Activated CD4-positive, alpha-beta T cell treated with anti-CD3 and anti-CD28 coated beads for 36 hours (primary cell): ENCODE data around the gene PLXDC2. TPM values are rescaled to one million over a fixed set of nuclear protein-coding genes. Genes with fewer than 3 reads are reported as not detected.

Source experiments
- ATAC-seq: fragments of 200-7000 bp; cut with Tn5 transposase; one replicate; pipeline ENCODE4 v1.10.0; 2021; ENCODE audit warnings: mild to moderate bottlenecking, moderate library complexity
- CTCF ChIA-PET: fragments of 350-600 bp; sonication (Branson Sonifier 250); formaldehyde crosslinking; loops from one replicate; lab custom pipeline; 2021; ENCODE audit warnings: antibody characterized with exemption; lab: Charles Lee
- POLR2A ChIA-PET: fragments of 350-600 bp; sonication (Branson Sonifier 250); formaldehyde crosslinking; loops from one replicate; lab custom pipeline; 2021; ENCODE audit warnings: antibody characterized with exemption, inconsistent platforms; lab: Charles Lee
- DNase-seq: peaks from one replicate; pipeline ENCODE4 v3.0.0-alpha.2; 2020
- H3K27ac Mint-ChIP-seq: one replicate; pipeline ENCODE4 v1.8.0; 2021; ENCODE audit warnings: mixed read lengths
- H3K27me3 Mint-ChIP-seq: one replicate; pipeline ENCODE4 v1.8.0; 2021; ENCODE audit warnings: mixed read lengths
- H3K36me3 Mint-ChIP-seq: one replicate; pipeline ENCODE4 v1.8.0; 2021; ENCODE audit warnings: low read depth, mixed read lengths
- H3K4me1 Mint-ChIP-seq: one replicate; pipeline ENCODE4 v1.8.0; 2021; ENCODE audit warnings: mixed read lengths
- H3K4me3 Mint-ChIP-seq: one replicate; pipeline ENCODE4 v1.8.0; 2021; ENCODE audit warnings: mild to moderate bottlenecking, moderate library complexity, mixed read lengths
- H3K9me3 Mint-ChIP-seq: one replicate; pipeline ENCODE4 v1.8.0; 2021; ENCODE audit warnings: low read depth, mixed read lengths
- intact Hi-C, 2 experiments: fragments of 100-400 bp; cut with DNase I in 1 of 2; cut with micrococcal nuclease in 1 of 2; formaldehyde crosslinking; loops; one replicate each; pipeline versions ENCODE4 v1.14.2 to v1.15.1; 2022 to 2024; cut with DNase I, micrococcal nuclease
- total RNA-seq, 2 experiments: library from RNA; stranded (reverse); gene quantifications; one replicate each; pipeline ENCODE4 v1.2.3, GENCODE V29; 2021

Gene PLXDC2
- total RNA-seq, 2 experiments from 2014 or later, result not detected

DNA sequence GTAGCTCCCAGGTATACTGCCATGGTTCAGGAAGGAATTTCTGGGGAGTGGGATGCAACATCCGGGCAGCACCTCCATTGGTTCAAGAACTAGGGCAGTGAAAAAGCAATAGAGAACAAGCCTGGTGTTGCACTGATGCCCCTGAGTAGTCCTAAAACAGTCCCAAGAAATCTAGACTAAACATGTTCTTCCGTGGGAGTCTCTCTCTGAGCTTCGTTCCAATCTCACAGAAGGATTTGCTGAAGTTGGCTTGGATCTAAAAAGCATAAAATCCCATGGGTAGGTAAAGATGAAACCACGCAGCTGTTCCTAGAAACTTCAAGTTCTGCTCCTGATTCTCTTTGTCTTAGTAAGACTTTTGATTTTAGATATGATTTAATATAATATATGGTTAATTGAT lies 154.5 kb downstream of the PLXDC2 start:
- Mint-ChIP-seq H3K27ac (no peak overlapping the region), H3K4me1 (no peaks in the 10 kb centered on the region), H3K4me3 (no peak overlapping the region), H3K9me3 (peaks cover 6% of the 10 kb centered on the region), H3K36me3 (no peaks in the 10 kb centered on the region), H3K27me3 (no peaks in the 10 kb centered on the region)
- CTCF ChIA-PET, result interaction anchor here (0.7 kb wide), 1 partner anchor 1809 kb away, joined by 3 read pairs; no protein-coding TSS in a partner anchor
- POLR2A ChIA-PET, result no interaction called here
- DNase-seq (no peak), ATAC-seq (no peak)
- intact Hi-C loops, result no loop called here

DNA sequence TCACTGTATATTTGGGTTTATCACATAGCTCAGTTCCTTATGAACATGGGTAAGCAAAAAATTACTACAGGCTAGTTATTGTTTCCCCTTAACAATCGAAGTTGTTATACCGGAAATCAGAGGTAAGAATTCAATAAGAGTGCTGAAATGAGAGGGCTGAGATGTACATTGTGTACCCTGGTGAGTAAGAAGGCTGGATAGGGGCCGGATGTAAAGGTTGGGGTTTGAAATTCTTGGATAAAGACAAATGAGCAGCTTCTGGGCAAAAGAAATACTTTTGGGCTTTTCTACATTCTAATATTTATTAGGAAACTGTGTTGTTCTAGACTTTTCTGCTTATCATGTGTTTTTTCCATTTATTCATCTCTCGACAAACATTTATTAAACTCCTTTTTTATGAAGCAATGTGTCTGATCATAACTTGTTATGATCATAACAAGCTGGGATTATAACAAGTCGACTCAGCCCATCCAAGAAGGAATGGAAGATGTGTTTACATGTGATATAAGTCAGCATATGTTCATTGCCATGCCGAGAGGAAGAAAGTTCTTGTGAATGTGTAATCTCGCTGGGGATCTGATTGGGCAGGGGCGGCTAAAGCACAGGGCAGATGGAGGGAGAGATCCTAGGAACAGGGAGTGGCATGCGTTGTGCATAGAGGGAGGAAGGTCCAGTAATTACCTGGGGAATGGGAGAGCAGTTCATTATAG lies 155.3 kb downstream of the PLXDC2 start:
- POLR2A ChIA-PET, result no interaction called here
- CTCF ChIA-PET, result no interaction called here

DNA sequence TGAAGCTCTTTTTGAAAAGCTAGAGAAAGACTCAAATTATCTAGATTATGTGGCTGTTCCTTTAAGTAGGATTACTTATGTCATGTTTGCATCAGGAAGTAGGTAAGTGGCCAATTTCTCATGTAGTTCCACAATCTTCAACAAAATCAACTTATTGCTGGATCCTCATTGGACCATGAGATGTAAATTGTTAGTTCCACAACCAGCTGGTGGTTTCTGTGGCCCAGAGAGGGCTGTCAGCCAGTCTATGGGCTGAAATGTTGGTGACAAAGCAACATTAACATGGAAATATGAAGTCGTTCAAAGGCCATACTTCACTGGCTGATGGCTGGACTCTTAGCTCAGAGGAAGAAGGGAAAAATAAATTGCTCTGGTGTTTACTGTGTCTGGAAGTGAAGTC lies 157.9 kb downstream of the PLXDC2 start:
- no peaks in the 10 kb centered on the region for H3K27me3 Mint-ChIP-seq
- intact Hi-C loops, result no loop called here
- no peaks in the 10 kb centered on the region for H3K4me1 Mint-ChIP-seq
- peaks cover 6% of the 10 kb centered on the region for H3K9me3 Mint-ChIP-seq
- POLR2A ChIA-PET, result no interaction called here
- ATAC-seq (no peak), DNase-seq (no peak)
- H3K36me3 Mint-ChIP-seq, result no peaks in the 10 kb centered on the region
- no peak overlapping the region for H3K4me3 Mint-ChIP-seq
- no peak overlapping the region for H3K27ac Mint-ChIP-seq
- CTCF ChIA-PET, result no interaction called here

More for the DNA sequence above, 155.3 kb downstream of the PLXDC2 start:
- H3K36me3 Mint-ChIP-seq, result no peaks in the 10 kb centered on the region
- no peak overlapping the region for H3K27ac Mint-ChIP-seq
- ATAC-seq, result no peak
- intact Hi-C loops, result no loop called here
- peaks cover 5% of the 10 kb centered on the region for H3K9me3 Mint-ChIP-seq
- no peak for DNase-seq
- no peaks in the 10 kb centered on the region for H3K27me3 Mint-ChIP-seq
- H3K4me1 Mint-ChIP-seq, result no peaks in the 10 kb centered on the region
- no peak overlapping the region for H3K4me3 Mint-ChIP-seq

DNA sequence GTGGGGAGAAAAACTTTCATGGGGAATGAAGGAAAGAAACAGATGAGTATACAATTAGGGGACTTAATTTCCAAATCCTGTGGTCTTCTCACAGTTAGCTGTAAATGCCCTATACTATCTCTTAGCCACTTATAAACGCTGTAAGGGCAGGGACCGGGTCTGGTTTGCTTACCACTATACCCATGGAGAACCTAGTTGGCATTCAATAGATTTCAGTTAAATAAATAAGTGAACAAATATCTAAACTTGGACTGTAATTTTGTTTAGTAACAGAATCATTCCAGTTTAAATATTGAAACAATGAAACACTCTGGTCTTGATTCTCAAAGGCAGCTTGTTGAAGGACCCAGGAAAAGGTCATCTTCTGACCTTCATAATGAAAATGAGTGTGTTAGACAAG lies 158.3 kb downstream of the PLXDC2 start:
- no peak for DNase-seq
- Mint-ChIP-seq H3K27ac (no peak overlapping the region), H3K9me3 (peaks cover 6% of the 10 kb centered on the region), H3K27me3 (no peaks in the 10 kb centered on the region), H3K36me3 (no peaks in the 10 kb centered on the region), H3K4me1 (no peaks in the 10 kb centered on the region), H3K4me3 (no peak overlapping the region)
- ATAC-seq, result no peak
- ChIA-PET CTCF (interaction anchor here (0.8 kb wide), 1 partner anchor 15 kb away, joined by 4 read pairs; no protein-coding TSS in a partner anchor), POLR2A (no interaction called here)
- intact Hi-C loops, result no loop called here

DNA sequence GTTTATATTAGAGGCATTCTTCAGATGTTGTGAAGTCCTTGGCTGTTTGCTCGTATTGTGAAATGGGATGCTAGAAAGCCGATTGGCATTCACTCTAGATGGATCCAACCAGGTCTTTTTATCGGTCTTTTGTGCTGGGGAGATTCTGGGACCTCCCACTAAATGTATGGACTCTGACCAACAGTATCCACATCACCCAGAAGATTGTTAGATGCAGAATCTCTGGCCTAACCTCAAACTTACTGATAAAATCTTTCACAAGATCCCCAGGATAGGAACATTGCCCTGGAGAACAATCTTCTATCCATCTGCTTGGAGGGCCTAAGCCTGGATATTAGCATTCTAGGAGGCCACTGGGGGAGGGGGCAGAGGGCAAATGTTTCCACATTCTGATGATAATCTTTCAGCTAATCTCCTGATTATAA lies 160.9 kb downstream of the PLXDC2 start:
- intact Hi-C loops, result no loop called here
- ChIA-PET CTCF (no interaction called here), POLR2A (no interaction called here)
- H3K36me3 Mint-ChIP-seq, result no peaks in the 10 kb centered on the region
- DNase-seq, result no peak
- no peak for ATAC-seq
- no peak overlapping the region for H3K27ac Mint-ChIP-seq
- H3K27me3 Mint-ChIP-seq, result no peaks in the 10 kb centered on the region
- H3K4me1 Mint-ChIP-seq, result no peaks in the 10 kb centered on the region
- peaks cover 6% of the 10 kb centered on the region for H3K9me3 Mint-ChIP-seq
- no peak overlapping the region for H3K4me3 Mint-ChIP-seq

DNA sequence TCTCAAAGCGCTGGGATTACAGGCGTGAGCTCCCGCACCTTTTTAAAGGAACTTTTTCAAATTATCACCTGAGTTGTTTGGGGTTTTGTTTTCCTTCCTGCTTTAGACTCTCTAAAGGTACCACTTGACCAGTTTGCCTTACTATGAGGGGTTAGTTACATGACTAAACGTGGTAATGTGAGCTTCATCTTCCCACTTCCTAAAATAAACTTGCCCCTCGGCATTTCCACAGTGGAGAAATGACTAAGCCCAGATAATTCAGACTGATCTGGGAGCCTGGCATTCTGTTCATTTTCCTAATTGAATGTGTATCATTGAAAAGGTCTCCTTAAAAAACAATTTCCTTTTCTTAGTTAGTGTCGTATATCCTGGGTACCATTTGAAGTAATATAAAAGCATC lies 163.4 kb downstream of the PLXDC2 start:
- CTCF ChIA-PET, result no interaction called here
- Mint-ChIP-seq H3K4me3 (no peak overlapping the region), H3K4me1 (no peaks in the 10 kb centered on the region), H3K27ac (no peak overlapping the region), H3K36me3 (no peaks in the 10 kb centered on the region), H3K9me3 (peaks cover 7% of the 10 kb centered on the region), H3K27me3 (no peaks in the 10 kb centered on the region)
- DNase-seq (no peak), ATAC-seq (no peak)
- intact Hi-C loops, result no loop called here
- POLR2A ChIA-PET, result no interaction called here

DNA sequence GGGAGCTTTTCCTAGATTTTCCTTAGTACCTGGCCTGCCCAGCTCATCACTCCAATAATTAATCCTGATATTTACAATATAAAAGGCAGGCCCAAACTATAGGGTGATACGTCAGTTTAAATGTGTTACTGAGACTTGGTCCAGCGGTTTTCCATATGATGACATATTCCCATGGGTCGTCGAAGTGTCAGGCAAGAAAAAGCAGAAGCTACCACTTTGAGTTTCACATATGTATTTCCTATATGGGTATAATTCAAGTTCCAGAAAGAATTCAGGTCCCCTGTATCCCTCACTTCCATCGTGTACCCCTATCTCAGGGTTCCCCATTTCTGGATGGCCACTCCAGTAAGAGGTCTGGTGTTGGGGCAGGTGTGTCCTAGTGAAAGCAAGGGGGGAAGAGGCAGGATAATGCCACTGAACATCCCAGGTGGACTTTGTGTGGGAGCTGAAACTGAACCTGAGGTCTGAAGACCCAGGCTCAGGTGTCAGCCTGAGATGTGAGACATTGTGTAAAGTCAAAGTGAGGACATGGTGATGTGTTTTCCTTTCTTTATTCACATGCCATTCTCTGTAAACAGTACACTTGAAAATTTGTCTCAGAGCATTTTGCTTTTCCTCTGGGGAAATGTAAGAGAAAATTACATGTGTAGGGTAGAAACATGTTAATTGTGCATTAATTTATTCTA lies 167.8 kb downstream of the PLXDC2 start:
- H3K4me3 Mint-ChIP-seq, result no peak overlapping the region
- ATAC-seq (no peak), DNase-seq (no peak)
- intact Hi-C loops, result no loop called here
- CTCF ChIA-PET, result interaction anchor here (0.6 kb wide), 1 partner anchor 36 kb away, joined by 3 read pairs; no protein-coding TSS in a partner anchor
- H3K4me1 Mint-ChIP-seq, result no peaks in the 10 kb centered on the region
- no peaks in the 10 kb centered on the region for H3K36me3 Mint-ChIP-seq
- H3K27ac Mint-ChIP-seq, result no peak overlapping the region
- peaks cover 3% of the 10 kb centered on the region for H3K9me3 Mint-ChIP-seq
- POLR2A ChIA-PET, result no interaction called here
- no peaks in the 10 kb centered on the region for H3K27me3 Mint-ChIP-seq

DNA sequence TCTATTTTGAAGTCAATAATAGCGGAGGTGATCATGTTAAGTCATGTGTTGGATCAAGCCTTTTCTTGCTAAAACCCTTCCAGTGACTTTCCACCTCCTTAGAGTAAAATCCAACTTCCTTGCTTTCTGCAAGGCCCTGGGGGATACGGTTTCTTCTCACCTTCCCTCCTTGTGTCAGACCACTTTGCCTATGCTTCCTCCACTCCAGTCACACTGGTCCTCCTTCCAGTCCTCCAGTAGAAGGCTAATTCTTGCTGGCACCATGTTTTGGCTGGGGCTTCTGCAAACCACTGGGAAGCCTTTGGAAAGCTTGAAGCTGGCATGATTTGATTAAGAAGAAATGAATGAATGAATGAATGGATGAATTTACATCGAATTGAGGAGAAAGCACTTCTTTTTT lies 169.5 kb downstream of the PLXDC2 start:
- H3K4me3 Mint-ChIP-seq, result no peak overlapping the region
- no peaks in the 10 kb centered on the region for H3K27me3 Mint-ChIP-seq
- ChIA-PET POLR2A (no interaction called here), CTCF (no interaction called here)
- DNase-seq, result no peak
- intact Hi-C loops, result no loop called here
- H3K27ac Mint-ChIP-seq, result no peak overlapping the region
- H3K9me3 Mint-ChIP-seq, result peaks cover 3% of the 10 kb centered on the region
- no peaks in the 10 kb centered on the region for H3K4me1 Mint-ChIP-seq
- ATAC-seq, result no peak
- no peaks in the 10 kb centered on the region for H3K36me3 Mint-ChIP-seq

DNA sequence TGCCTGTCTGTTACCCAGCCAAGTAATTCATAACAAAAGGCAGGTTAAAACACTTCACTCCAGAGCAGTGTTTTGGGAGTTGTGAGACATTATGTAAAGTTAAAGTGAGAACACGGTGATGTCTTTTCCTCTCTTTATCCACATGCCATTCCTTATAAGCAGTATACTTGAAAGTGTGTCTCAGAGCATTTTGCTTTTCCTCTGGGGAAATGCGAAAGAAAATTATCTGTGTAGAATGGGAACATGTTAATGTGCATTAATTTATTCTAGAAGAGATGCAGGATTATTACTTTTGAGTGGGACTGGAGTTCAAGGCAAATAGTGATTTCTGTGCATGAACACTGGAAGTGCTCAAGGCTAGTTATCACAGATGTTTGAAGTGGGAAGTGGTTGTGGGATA lies 170.4 kb downstream of the PLXDC2 start:
- Mint-ChIP-seq H3K36me3 (no peaks in the 10 kb centered on the region), H3K27me3 (no peaks in the 10 kb centered on the region), H3K4me3 (no peak overlapping the region), H3K9me3 (peaks cover 3% of the 10 kb centered on the region), H3K27ac (no peak overlapping the region), H3K4me1 (no peaks in the 10 kb centered on the region)
- ChIA-PET POLR2A (no interaction called here), CTCF (no interaction called here)
- intact Hi-C loops, result no loop called here
- ATAC-seq (no peak), DNase-seq (no peak)

DNA sequence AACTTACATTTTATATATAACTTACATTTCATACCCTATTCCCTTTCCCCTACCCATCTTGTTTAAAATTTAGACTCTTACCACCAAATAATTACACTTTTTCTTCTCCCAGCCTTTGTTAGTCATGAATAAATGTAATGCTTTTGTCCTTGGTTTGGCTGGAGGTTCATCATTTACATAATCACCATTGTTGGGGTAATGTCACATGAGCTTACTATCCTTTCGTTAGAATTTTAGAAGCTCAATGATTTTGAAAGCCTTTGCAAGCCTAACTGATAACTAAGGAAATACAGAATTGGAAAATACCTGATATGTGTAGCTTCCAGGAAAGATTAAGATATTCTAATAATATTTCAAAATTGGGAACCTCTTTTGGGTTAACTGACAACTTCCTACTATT lies 171.7 kb downstream of the PLXDC2 start:
- Mint-ChIP-seq H3K27ac (no peak overlapping the region), H3K27me3 (no peaks in the 10 kb centered on the region), H3K9me3 (peaks cover 3% of the 10 kb centered on the region), H3K4me1 (no peaks in the 10 kb centered on the region), H3K4me3 (no peak overlapping the region), H3K36me3 (no peaks in the 10 kb centered on the region)
- no peak for ATAC-seq
- intact Hi-C loops, result no loop called here
- POLR2A ChIA-PET, result no interaction called here
- no peak for DNase-seq
- CTCF ChIA-PET, result no interaction called here

DNA sequence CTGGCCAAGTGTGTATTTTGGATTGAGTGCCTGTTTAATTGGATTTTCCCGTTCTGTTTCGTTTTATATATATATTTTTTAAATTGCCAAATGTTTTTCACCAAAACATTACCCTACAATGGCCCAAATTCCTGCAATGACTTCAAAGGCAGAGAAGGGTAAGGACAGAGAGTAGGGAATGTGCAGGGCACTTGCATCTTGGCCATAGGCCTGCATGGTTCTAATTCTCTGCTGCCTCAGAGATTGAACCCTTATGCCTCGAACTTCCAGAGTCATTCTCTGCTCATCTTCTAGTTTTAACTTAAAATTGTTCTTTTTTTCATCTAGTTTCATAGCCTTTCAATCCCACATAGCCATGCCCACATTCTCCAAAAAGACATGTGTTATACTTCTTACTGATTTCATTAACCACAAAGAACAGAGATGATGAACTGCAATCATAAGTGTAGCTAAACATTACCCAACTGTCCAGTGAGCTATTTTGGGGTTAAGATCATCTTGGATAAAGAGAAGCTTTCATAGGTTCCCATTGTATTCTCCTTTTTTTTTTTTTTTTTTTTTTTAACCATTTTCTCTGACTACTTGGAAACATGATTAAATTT lies 177.6 kb downstream of the PLXDC2 start:
- intact Hi-C loops, result no loop called here
- ChIA-PET CTCF (no interaction called here), POLR2A (no interaction called here)
- no peaks in the 10 kb centered on the region for H3K36me3 Mint-ChIP-seq
- H3K27me3 Mint-ChIP-seq, result no peaks in the 10 kb centered on the region
- no peak overlapping the region for H3K27ac Mint-ChIP-seq
- H3K4me3 Mint-ChIP-seq, result no peak overlapping the region
- no peak for ATAC-seq
- no peak for DNase-seq
- H3K9me3 Mint-ChIP-seq, result no peaks in the 10 kb centered on the region
- no peaks in the 10 kb centered on the region for H3K4me1 Mint-ChIP-seq

DNA sequence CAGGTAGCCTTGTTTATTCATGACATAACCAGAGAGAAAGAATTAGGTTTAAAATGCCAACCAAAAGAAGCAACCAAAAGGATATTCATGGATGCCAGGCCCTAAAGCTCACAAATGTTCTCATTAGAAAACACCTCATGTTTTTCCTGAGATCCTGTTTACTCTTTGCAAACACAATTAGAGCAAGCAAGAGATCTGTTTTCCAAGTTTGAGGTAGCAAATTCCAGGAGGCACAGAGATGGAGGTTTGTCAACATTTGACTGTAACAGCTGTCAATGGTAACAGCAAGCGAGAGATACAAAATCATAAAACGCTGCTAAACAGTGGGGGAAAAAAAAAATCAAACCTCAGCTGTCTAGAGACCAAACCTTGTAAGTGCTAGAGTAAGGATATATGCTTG lies 182.2 kb downstream of the PLXDC2 start:
- H3K27ac Mint-ChIP-seq, result no peak overlapping the region
- DNase-seq, result no peak
- no peaks in the 10 kb centered on the region for H3K4me1 Mint-ChIP-seq
- no peak for ATAC-seq
- intact Hi-C loops, result no loop called here
- ChIA-PET CTCF (interaction anchor here (0.7 to 1.1 kb wide), 2 partner anchors 23 to 34 kb away, joined by 3 read pairs; no protein-coding TSS in a partner anchor), POLR2A (no interaction called here)
- no peaks in the 10 kb centered on the region for H3K36me3 Mint-ChIP-seq
- no peak overlapping the region for H3K4me3 Mint-ChIP-seq
- no peaks in the 10 kb centered on the region for H3K9me3 Mint-ChIP-seq
- no peaks in the 10 kb centered on the region for H3K27me3 Mint-ChIP-seq
